ENCODE data around the gene TSFM.

Gene TSFM

GRCh38 chr12:57746025-57746424 lies 36.6 kb upstream of the TSFM start:
- DNase-seq: no peak

GRCh38 chr12:57749061-57749460 lies 33.5 kb upstream of the TSFM start:
- no peak for DNase-seq

GRCh38 chr12:57750561-57751431 lies 31.8 kb upstream of the TSFM start:
- no peak for DNase-seq

- DNase-seq: no peak
Measured at GRCh38 chr12:57751432-57751787, 31.2 kb upstream of the TSFM start.

GRCh38 chr12:57751788-57752667 lies 30.6 kb upstream of the TSFM start, which contains the start of gene CDK4:
Gene CDK4 (minus strand): TSS chr12:57752310. CDS start chr12:57751717, 593 bp downstream.
- peak; percentile 100 for DNase-seq

- DNase-seq: no peak
Measured at GRCh38 chr12:57752668-57753000, 30.0 kb upstream of the TSFM start.

- DNase-seq: no peak
Measured at GRCh38 chr12:57753756-57754337, 28.7 kb upstream of the TSFM start.

GRCh38 chr12:57754411-57755193 lies 28.0 kb upstream of the TSFM start, which contains the start of gene MARCHF9:
Gene MARCHF9 (plus strand): TSS chr12:57755103. CDS start chr12:57755529, 426 bp downstream.
- peak; percentile 94 for DNase-seq

- DNase-seq: no peak
Measured at GRCh38 chr12:57755194-57755453, 27.5 kb upstream of the TSFM start.

GRCh38 chr12:57755454-57756372 lies 26.9 kb upstream of the TSFM start:
- DNase-seq: peak; percentile 74

- peak; percentile 10 for DNase-seq
Measured at GRCh38 chr12:57756406-57757341, 25.9 kb upstream of the TSFM start.

GRCh38 chr12:57757771-57758170 lies 24.8 kb upstream of the TSFM start:
- no peak for DNase-seq

- DNase-seq: no peak
Measured at GRCh38 chr12:57758552-57759359, 23.8 kb upstream of the TSFM start.

GRCh38 chr12:57759360-57759980 lies 23.1 kb upstream of the TSFM start:
- DNase-seq: peak; percentile 34

- DNase-seq: no peak
Measured at GRCh38 chr12:57760347-57760982, 22.1 kb upstream of the TSFM start.

GRCh38 chr12:57761391-57761998 lies 21.1 kb upstream of the TSFM start:
- no peak for DNase-seq

- no peak for DNase-seq
Measured at GRCh38 chr12:57762463-57762862, 20.1 kb upstream of the TSFM start.

Data from NCI-H146 (cell line).